ENCODE data around the gene IGFALS. TPM values are rescaled to one million over a fixed set of nuclear protein-coding genes. Genes with fewer than 3 reads are reported as not detected.
A peak's percentile ranks its signal among the peaks of the same experiment; 100 is the strongest.

IGFALS gene
- total RNA-seq, 1 donor from 2014 or later = 0.63 TPM

GRCh38 chr16:1794221-1794871 is 841 bp upstream of the IGFALS start:
- TF ChIP-seq CTCF (IDR thresholded peaks at IDR 0.05; ENCODE audit: unreplicated experiment) = no peak
- DNase-seq (ENCODE audit: low spot score in 2 of 2, unreplicated experiment in 2 of 2) = peak; percentile 18 to 36

GRCh38 chr16:1792836-1793577 is 498 bp downstream of the IGFALS start:
- no peak overlapping the region for H3K27ac Mint-ChIP-seq
- H3K4me1 Mint-ChIP-seq = no peaks in the 10 kb centered on the region
- no peak for TF ChIP-seq CTCF (IDR thresholded peaks at IDR 0.05; ENCODE audit: unreplicated experiment)
- peaks cover 10% of the 10 kb centered on the region for H3K36me3 Mint-ChIP-seq
- no peaks in the 10 kb centered on the region for H3K9me3 Mint-ChIP-seq
- H3K27me3 Mint-ChIP-seq (ENCODE audit: low read depth) = no peaks in the 10 kb centered on the region
- no peak for DNase-seq (ENCODE audit: low spot score in 2 of 2, unreplicated experiment in 2 of 2)
- H3K4me3 Mint-ChIP-seq = no peak overlapping the region

More at GRCh38 chr16:1794221-1794871, 841 bp upstream of the IGFALS start:
- Mint-ChIP-seq H3K9me3 (peaks cover 7% of the 10 kb centered on the region), H3K27me3 (ENCODE audit: low read depth) (no peaks in the 10 kb centered on the region), H3K4me1 (no peaks in the 10 kb centered on the region), H3K36me3 (peaks cover 9% of the 10 kb centered on the region), H3K4me3 (no peak overlapping the region), H3K27ac (no peak overlapping the region)

GRCh38 chr16:1791943-1792812 is 1.3 kb downstream of the IGFALS start:
- Mint-ChIP-seq H3K4me3 (no peak overlapping the region), H3K36me3 (peaks cover 9% of the 10 kb centered on the region), H3K27me3 (ENCODE audit: low read depth) (no peaks in the 10 kb centered on the region), H3K27ac (no peak overlapping the region), H3K9me3 (no peaks in the 10 kb centered on the region), H3K4me1 (no peaks in the 10 kb centered on the region)
- TF ChIP-seq CTCF (IDR thresholded peaks at IDR 0.05; ENCODE audit: unreplicated experiment) = no peak
- peak in 1 of 2 experiments; percentile 18 for DNase-seq (ENCODE audit: low spot score in 2 of 2, unreplicated experiment in 2 of 2)

- no peak overlapping the region for H3K4me3 Mint-ChIP-seq
- no peak overlapping the region for H3K27ac Mint-ChIP-seq
- peak in 1 of 2 experiments; percentile 37 for DNase-seq (ENCODE audit: low spot score in 2 of 2, unreplicated experiment in 2 of 2)
- no peaks in the 10 kb centered on the region for H3K9me3 Mint-ChIP-seq
- no peaks in the 10 kb centered on the region for H3K27me3 Mint-ChIP-seq (ENCODE audit: low read depth)
- H3K4me1 Mint-ChIP-seq = no peaks in the 10 kb centered on the region
- TF ChIP-seq CTCF (IDR thresholded peaks at IDR 0.05; ENCODE audit: unreplicated experiment) = no peak
- peaks cover 5% of the 10 kb centered on the region for H3K36me3 Mint-ChIP-seq
These were observed 2.1 kb downstream of the IGFALS start for GRCh38 chr16:1791256-1791942.

GRCh38 chr16:1790611-1791255 is 2.8 kb downstream of the IGFALS start:
- Mint-ChIP-seq H3K36me3 (peaks cover 5% of the 10 kb centered on the region), H3K27ac (no peak overlapping the region)
- peak; percentile 18 to 37 for DNase-seq (ENCODE audit: low spot score in 2 of 2, unreplicated experiment in 2 of 2)

More at GRCh38 chr16:1790611-1791255, 2.8 kb downstream of the IGFALS start:
- H3K4me3 Mint-ChIP-seq = no peak overlapping the region
- no peaks in the 10 kb centered on the region for H3K27me3 Mint-ChIP-seq (ENCODE audit: low read depth)
- TF ChIP-seq CTCF (IDR thresholded peaks at IDR 0.05; ENCODE audit: unreplicated experiment) = no peak
- no peaks in the 10 kb centered on the region for H3K9me3 Mint-ChIP-seq
- no peaks in the 10 kb centered on the region for H3K4me1 Mint-ChIP-seq
